GM19328 (cell line): Measurements from ENCODE around the gene DDX41.
"Not testable (repeated sequence)": the region's sequence is repeated elsewhere in the genome, so short reads cannot be mapped to it uniquely, and the experiment has no call there.

ENCODE experiments used
- ATAC-seq: cut with Tn5 transposase; IDR thresholded peaks from one replicate; pipeline ENCODE4 v1.9.1; 2021; ENCODE audit warnings: mild to moderate bottlenecking, moderate library complexity; ENCODE audit not compliant: unreplicated experiment

Gene DDX41

DNA sequence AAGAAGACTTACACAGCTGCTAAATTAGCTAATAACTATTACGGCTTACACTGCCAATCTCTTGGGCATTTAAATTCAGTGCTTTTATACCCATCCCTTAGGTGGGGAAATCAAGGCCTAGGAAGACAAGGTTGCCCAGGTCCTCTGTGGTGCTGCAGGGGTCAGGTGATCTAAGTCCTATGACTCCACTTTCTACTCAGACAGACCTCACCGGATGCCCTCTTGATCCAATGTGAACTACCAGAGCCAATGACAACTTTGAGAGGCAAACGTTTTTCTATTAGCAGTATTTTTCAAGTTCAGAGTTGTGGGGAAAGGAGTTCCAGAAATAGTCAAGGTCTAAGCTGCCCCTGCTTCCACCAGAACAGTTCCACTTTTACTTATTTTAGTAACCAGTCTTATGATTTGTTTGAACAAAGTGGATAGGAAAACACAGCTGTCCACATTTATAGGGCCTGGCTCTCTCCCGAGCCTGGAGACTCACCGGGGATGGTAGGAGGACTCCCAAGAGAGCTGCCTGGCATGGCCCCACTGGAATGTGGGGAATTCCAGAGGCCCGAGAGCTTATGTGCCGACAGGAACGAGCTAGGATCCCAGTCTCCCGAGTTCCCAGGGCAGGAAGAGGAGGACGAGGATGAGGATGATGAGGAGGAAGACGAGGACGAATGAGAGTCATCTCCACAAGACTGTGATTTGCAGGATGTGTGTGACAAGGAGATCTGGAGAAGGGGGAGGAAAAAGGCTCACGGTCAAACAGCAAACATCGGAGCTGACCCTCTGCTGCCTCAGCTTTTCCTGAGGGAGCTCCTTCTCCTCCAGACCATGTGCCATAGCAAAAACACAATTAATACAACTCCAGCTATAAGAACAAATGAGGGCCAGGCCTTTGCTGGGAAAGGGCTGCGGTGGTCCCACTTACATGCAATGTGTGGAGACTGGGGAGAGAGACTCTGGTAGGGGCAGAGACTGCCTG, 20.9 kb upstream of the DDX41 start:
- no peak for ATAC-seq

- no peak for ATAC-seq
Observed at GRCh38 chr5:177536386-177536785, 19.6 kb upstream of the DDX41 start.

- ATAC-seq = no peak
Observed at GRCh38 chr5:177535125-177535524, 18.4 kb upstream of the DDX41 start.

GRCh38 chr5:177534433-177534832, 17.7 kb upstream of the DDX41 start:
- ATAC-seq = not testable (repeated sequence)

GRCh38 chr5:177531209-177531940, 14.6 kb upstream of the DDX41 start:
- no peak for ATAC-seq

- no peak for ATAC-seq
Observed at GRCh38 chr5:177530638-177531037, 13.9 kb upstream of the DDX41 start.

DNA sequence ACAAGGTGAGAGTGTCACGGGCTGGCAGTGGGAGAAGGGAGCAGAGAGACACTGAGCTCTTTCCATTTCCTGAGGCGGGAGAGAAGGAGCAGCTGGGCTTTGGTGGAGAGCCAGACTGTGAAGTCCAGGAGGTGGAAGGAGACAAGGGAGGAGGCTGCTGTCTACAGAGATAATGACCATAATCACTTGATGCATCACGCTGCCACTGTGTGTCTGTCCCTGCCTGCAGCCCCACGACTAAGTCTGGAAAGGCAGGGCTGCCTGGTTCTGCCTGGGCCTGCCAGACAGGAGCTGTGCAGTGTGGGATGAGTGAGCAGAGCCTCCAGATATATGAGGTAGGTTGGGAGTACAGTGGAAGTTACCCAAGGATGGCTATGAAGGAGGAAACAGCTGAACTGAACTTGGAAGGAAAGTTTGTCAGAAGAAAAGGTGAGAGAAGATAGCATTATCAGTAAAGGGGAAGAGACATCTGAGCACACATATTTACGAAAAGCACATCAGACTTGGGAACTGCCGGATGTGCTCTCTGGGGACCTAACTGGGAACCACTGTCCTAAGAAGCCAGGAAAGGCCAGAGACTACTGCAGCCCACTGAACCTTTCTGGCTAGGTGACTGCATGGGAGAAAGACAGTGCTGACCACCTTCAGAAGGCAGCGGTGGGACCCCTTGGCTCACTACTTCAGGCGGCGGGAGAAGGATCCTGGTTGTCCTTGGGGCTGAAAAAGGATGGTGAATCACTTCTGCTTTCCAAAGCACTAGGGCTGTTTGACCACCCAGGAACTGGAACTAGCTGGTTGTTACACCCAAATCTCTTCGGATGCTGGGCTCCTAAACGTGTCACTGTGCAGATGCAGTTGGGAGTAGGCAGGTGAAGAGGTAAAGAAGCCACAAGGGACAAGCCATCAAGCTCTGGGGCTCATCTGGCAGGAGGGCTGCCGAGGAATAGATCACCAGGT, 12.8 kb upstream of the DDX41 start:
- ATAC-seq = no peak

- no peak for ATAC-seq
Observed at GRCh38 chr5:177528631-177529030, 11.9 kb upstream of the DDX41 start.

DNA sequence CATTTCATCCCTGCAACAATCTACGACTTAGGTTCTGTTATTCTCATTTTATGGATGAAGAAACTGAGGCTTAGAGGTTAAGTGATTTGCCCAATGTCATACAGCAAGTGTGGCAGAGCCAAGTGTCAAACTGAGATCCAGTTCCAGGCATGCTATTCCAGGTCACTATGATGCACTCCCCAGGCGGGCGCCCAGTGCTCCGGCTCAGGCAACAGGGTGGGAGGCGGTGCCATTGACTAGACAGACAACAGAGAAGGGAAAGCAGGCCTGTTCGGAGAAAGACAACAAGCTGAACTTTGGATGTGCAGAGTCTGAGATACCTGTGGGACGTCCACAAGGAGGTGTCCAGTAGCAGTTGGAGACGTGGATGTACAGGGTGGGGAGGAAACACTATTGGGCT, 10.8 kb upstream of the DDX41 start:
- ATAC-seq = no peak

DNA sequence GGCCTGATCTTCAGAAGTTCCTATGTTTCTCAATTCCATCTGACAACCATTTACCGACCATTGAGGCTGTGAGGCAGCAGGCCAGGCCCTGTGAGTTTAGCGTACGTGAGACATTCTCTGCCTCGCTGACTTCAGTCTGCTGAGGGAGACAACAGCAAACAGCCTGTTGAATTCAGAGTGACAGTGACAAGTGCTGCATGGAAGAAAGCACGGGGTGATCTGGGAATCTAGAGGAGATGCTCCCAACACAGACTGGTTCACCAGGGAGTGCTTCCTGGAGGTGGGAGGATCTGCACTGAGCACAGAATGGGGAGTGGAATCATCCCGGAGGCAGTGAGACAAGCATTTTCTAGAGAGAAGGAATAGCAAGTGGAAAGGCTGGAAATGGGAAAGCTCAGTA, 10.0 kb upstream of the DDX41 start:
- ATAC-seq = no peak

DNA sequence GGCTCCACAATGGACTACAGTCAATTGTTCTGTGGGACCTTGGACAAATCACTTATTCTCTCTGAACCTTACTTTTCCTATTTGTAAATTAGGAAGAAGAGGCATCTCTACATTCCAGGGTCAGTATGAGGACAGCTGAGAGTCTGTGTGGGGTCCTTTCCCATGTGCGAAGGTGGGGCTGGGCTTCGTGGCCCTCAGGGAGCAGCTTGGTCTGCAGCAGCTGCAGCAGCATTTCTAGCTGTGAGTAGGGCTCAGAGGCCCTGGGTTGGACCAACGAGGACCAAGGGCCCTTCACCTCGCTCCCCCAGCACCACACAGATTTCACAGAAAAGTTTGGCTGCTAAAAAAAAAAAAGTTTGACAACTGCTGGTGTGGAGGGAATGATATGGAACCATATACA, 9.4 kb upstream of the DDX41 start:
- no peak for ATAC-seq

- ATAC-seq = no peak
Observed at GRCh38 chr5:177524941-177525655, 8.3 kb upstream of the DDX41 start.

GRCh38 chr5:177524539-177524900, 7.8 kb upstream of the DDX41 start:
- no peak for ATAC-seq

GRCh38 chr5:177523711-177524538, 7.2 kb upstream of the DDX41 start:
- ATAC-seq = no peak

GRCh38 chr5:177520916-177521513, 4.3 kb upstream of the DDX41 start:
- ATAC-seq = no peak

- ATAC-seq = no peak
Observed at GRCh38 chr5:177520271-177520670, 3.5 kb upstream of the DDX41 start.

DNA sequence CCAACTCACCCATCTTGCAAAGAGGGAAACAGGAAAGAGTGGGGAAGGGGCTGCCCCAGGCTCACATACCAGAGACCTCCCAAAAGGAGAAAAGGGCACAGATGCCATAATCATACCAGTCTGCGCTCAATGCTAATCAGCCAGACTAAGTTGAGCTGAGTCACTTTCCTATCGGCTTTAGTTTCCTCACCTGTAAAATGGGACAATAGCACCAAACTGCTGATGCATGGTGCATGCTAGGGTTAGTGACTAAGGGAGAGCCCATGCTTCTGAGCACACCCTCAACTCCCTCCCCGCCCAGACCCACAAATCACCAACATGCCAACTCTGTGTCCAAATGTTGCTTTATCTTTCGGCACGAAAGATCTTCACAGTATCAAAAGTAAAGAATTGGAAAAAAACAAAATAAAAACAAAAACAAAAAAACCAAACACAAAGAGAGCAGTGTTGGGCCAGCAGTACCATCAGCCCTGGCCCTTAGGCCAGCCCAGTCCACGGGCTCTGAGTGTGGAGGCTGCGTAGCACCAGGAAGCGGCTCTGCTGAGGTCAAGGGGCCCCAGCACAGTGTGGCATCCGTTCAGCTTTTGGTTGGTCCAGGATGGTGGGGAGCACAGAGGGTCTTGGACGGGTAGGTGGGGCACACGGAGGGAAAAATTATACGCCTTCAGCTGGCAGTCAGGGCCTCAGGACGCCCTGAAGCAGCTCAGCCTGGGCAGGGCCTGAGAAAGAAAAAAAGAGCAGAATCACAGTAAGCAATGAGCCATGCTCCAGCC, 2.9 kb upstream of the DDX41 start:
- no peak for ATAC-seq

- ATAC-seq = no peak
Observed at GRCh38 chr5:177515580-177515979, 1.2 kb downstream of the DDX41 start.
